Tibial artery (tissue), 4 donors: ENCODE data around the gene TAS2R41.

Experiments
- DNase-seq, 2 donors: peaks; one replicate each; pipeline ENCODE4 v3.0.0-alpha.2; 2019
- H3K27ac ChIP-seq, 2 donors: fragments of 200-600 bp; sonication (generic) in 1 of 2; 1 replicate in 1 of 2; 2 replicates in 1 of 2; pipeline ENCODE4 v1.5.1; 2018 to 2019; ENCODE audit warnings: mild to moderate bottlenecking in 1 of 2
- H3K27me3 ChIP-seq, 2 donors: fragments of 200-600 bp; sonication (generic) in 1 of 2; one replicate each; pipeline versions ENCODE4 v1.5.1 to v1.6.0; 2016 to 2019
- H3K36me3 ChIP-seq, 3 donors: fragments of 200-600 bp; sonication (generic) in 2 of 3; one replicate each; pipeline ENCODE4 v1.5.1; 2016 to 2019; ENCODE audit warnings: mild to moderate bottlenecking in 2 of 3
- H3K4me1 ChIP-seq, 4 donors: fragments of 200-600 bp; sonication (generic) in 2 of 4; 1 replicate in 3 of 4; 2 replicates in 1 of 4; pipeline ENCODE4 v1.5.1; 2016 to 2019
- H3K4me3 ChIP-seq, 2 donors: fragments of 200-600 bp; sonication (generic) in 1 of 2; 1 replicate in 1 of 2; 2 replicates in 1 of 2; pipeline ENCODE4 v1.5.1; 2018 to 2019; ENCODE audit warnings: mild to moderate bottlenecking in 2 of 2
- H3K9me3 ChIP-seq, 3 donors: fragments of 200-600 bp; sonication (generic) in 1 of 3; one replicate each; pipeline ENCODE4 v1.5.1; 2016 to 2019
- intact Hi-C: fragments of 100-400 bp; cut with DNase I; formaldehyde crosslinking; loops from one replicate; pipeline ENCODE4 v1.15.0; 2023; ENCODE audit warnings: low total_unique reads
- TF ChIP-seq, protein P1 (sequence below), 2 experiments: fragments of 200-600 bp in 1 of 2; fragments of 450-650 bp in 1 of 2; IDR thresholded peaks; one replicate each; pipeline ENCODE4 v1.5.1; 2017 to 2019; ENCODE audit warnings: antibody characterized with exemption in 2 of 2, mild to moderate bottlenecking in 1 of 2, moderate library complexity in 1 of 2

TAS2R41 gene

DNA sequence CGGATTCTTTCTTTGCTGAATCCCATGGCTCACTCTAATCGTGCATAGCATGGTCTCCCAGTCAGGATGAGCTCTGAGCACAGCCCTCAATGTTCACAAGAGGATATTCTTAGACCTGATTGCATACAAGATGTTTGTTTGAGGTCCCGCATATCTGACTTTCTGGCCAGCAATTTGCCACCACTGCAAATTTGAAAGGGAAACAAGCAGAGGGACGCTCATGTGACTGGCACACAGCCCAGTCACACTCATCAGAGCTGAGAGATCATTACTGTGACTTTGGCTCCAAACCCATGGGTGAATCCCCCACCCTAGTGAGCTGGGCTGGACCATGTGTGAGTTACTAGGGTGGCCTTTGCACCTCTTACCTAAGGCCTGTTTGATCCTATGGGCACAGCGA is 9.9 kb downstream of the TAS2R41 start:
- H3K27me3 ChIP-seq: no peaks in the 10 kb centered on the region
- no peaks in the 10 kb centered on the region for H3K9me3 ChIP-seq
- TF ChIP-seq, protein P1, sequence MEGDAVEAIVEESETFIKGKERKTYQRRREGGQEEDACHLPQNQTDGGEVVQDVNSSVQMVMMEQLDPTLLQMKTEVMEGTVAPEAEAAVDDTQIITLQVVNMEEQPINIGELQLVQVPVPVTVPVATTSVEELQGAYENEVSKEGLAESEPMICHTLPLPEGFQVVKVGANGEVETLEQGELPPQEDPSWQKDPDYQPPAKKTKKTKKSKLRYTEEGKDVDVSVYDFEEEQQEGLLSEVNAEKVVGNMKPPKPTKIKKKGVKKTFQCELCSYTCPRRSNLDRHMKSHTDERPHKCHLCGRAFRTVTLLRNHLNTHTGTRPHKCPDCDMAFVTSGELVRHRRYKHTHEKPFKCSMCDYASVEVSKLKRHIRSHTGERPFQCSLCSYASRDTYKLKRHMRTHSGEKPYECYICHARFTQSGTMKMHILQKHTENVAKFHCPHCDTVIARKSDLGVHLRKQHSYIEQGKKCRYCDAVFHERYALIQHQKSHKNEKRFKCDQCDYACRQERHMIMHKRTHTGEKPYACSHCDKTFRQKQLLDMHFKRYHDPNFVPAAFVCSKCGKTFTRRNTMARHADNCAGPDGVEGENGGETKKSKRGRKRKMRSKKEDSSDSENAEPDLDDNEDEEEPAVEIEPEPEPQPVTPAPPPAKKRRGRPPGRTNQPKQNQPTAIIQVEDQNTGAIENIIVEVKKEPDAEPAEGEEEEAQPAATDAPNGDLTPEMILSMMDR (IDR thresholded peaks at IDR 0.05): no peak
- no peaks in the 10 kb centered on the region for H3K36me3 ChIP-seq
- no peak overlapping the region for H3K27ac ChIP-seq
- peaks cover 0 to 6% (median 0%) of the 10 kb centered on the region in 4 donors for H3K4me1 ChIP-seq
- no peak overlapping the region for H3K4me3 ChIP-seq
- intact Hi-C loops: no loop called here
- DNase-seq: peak; percentile 77 to 82

DNA sequence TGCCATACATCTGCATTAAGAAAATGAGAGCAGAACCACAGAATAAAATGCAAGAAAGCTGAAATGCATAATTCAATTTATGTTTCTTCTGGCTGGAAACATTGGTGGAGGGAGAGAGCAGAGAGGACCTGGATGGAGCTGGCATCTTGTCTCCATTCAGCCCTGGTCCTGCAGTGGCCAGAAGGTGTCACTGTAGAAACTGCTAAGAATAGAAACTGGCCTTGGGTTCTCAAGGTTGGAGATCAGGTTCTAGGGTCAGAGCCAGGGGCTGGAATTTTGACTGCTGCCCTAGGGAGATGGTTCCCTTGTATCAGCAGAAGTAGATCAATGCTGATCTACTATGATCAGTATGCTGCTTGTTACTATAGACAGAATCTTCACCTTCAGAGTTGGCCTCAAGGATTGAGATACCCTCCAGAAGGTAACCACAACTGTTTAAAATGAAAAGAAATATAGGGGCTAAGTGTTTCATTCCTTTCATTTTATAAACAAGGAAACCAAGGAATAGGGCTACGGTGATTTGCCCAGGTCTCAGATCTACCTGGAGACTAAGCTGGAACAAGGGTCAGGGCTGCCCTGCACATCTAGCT is 13.1 kb downstream of the TAS2R41 start:
- TF ChIP-seq, protein P1 (IDR thresholded peaks at IDR 0.05): peak in 1 of 2 experiments; percentile 16
- Histone ChIP-seq H3K27me3 (no peaks in the 10 kb centered on the region), H3K4me3 (no peak overlapping the region), H3K4me1 (no peaks in the 10 kb centered on the region), H3K27ac (no peak overlapping the region), H3K36me3 (no peaks in the 10 kb centered on the region), H3K9me3 (no peaks in the 10 kb centered on the region)
- DNase-seq: peak in 1 of 2 donors; percentile 37
- intact Hi-C loops: no loop called here

DNA sequence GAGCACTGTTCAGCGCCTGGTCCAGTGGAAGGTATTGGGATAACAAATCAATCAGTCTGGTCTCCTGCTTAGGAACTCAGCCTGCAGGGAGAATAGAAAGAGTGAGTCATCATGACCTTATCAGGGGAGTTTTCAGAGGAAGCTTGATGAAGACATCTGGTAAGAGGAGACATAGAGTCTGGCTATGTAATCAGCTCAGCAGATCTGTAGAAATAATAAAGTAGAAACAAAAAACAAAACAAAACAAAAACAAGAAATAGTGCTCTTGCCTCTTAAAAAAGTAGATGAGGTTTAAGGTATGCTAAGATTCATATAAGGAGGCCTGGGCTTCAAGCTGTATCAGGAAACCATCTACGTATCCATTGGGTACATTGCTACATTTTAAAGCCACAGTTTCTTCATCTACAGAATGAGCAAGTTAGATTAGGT is 14.4 kb downstream of the TAS2R41 start:
- Histone ChIP-seq H3K9me3 (no peaks in the 10 kb centered on the region), H3K4me1 (no peaks in the 10 kb centered on the region), H3K4me3 (no peak overlapping the region), H3K27ac (no peak overlapping the region), H3K27me3 (no peaks in the 10 kb centered on the region), H3K36me3 (no peaks in the 10 kb centered on the region)
- TF ChIP-seq, protein P1 (IDR thresholded peaks at IDR 0.05): no peak
- intact Hi-C loops: no loop called here
- no peak for DNase-seq

DNA sequence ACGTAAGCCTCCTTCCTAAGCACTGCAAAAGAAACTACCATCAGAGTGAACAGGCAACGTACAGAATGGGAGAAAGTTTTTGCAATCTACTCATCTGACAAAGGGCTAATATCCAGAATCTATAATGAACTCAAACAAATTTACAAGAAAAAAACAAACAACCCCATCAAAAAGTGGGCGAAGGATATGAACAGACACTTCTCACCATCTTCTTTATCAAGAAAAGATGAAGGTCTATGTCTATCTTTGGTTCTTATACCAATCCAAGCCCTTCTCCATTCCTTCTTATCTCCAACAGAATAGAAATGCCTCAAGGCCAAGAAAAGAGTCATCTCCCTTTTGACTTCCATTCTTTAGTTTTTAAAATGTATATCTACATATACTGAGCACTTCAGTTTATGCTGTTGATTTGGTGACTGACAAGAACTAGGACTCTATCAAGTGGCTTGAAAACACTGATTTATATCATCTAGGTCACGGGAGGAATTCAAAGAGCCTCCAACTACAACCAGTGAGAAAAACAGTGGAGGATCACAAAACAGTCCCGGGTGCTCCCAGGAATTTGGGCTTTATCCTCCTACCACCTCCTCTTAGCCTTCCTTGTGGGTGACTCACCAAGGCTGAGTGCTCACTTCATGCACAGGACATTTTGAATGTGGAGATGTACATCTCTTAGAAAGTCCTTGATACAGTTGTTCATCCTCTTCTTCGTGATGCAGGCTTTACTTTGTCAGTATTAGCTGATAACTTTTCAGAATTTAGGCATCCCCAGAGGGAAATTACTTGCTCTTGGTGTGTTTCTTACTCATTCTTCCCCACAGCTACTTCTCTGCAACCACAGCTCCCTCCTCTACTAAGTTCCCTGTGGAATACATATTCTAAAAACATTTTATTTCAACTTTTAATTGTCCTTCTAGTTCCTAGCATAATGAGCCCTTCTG is 15.4 kb downstream of the TAS2R41 start:
- Histone ChIP-seq H3K27ac (no peak overlapping the region), H3K9me3 (no peaks in the 10 kb centered on the region), H3K4me1 (no peaks in the 10 kb centered on the region), H3K27me3 (no peaks in the 10 kb centered on the region), H3K4me3 (no peak overlapping the region), H3K36me3 (no peaks in the 10 kb centered on the region)
- intact Hi-C loops: no loop called here
- TF ChIP-seq, protein P1 (IDR thresholded peaks at IDR 0.05): no peak
- DNase-seq: no peak

DNA sequence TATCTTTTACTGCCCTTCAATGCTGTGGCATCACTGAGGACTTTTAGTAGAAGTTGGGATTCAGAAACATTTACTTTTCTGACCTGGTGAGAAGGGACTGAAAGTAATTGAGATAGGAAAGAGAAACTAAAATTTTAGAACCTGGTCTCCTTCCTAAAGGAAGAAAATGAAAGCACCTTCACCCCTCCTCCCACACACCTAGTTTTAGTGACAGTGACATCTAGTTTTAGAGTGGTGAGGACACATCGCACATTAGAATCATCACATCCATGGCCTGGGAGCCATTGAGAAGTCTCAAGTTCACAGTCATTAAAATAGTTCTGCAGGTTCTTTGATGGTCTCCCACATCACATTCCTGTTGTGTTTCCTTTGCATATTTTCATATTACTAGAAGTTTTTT is 16.1 kb downstream of the TAS2R41 start:
- TF ChIP-seq, protein P1 (IDR thresholded peaks at IDR 0.05): no peak
- intact Hi-C loops: no loop called here
- no peaks in the 10 kb centered on the region for H3K9me3 ChIP-seq
- no peak overlapping the region for H3K27ac ChIP-seq
- no peak for DNase-seq
- H3K36me3 ChIP-seq: no peaks in the 10 kb centered on the region
- no peaks in the 10 kb centered on the region for H3K4me1 ChIP-seq
- no peak overlapping the region for H3K4me3 ChIP-seq
- H3K27me3 ChIP-seq: no peaks in the 10 kb centered on the region
